CD4-positive, alpha-beta T cell treated with Interleukin-15 for 1 hour (primary cell): Measurements from ENCODE around the gene SLC23A1.

Experiments used
- DNase-seq: peaks from one replicate; pipeline ENCODE4 v3.0.0-alpha.2; 2020

SLC23A1 gene

DNA sequence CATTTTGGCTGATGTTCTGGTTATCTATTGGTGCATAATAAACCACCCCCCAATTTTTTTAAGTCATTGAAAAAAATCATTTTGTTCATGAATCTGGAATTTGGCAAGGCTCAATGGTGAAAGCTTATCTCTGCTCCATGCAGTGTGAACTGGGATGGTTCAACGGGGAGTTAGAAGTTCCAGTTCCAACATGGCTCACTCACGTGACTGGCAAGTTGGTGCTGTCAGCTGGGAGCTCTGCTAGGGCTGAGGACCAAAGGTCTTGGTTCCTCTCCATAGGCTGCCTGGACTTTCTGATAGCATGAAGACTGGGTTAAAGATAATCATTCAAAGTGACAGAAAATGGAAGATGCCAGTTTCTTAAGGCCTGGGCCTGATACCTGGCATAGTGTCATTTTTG lies 23.9 kb upstream of the SLC23A1 start:
- DNase-seq: no peak

DNA sequence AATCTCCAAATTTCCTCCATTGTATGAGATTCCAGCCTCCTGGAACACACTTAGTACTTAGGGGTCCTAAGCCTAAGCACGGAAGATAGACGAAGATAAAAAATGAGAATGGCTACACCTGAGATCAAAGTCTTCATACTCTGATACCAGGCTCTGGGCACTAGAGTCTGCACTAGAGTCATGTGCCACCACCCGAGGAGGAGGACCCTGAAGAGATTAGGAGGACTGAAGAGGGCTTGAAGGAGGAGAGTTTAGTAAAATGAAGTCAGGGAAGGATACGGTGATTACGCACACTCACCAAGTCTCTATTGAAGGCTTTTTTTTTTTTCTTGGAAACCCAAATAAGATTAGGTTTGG lies 21.4 kb upstream of the SLC23A1 start:
- no peak for DNase-seq

DNA sequence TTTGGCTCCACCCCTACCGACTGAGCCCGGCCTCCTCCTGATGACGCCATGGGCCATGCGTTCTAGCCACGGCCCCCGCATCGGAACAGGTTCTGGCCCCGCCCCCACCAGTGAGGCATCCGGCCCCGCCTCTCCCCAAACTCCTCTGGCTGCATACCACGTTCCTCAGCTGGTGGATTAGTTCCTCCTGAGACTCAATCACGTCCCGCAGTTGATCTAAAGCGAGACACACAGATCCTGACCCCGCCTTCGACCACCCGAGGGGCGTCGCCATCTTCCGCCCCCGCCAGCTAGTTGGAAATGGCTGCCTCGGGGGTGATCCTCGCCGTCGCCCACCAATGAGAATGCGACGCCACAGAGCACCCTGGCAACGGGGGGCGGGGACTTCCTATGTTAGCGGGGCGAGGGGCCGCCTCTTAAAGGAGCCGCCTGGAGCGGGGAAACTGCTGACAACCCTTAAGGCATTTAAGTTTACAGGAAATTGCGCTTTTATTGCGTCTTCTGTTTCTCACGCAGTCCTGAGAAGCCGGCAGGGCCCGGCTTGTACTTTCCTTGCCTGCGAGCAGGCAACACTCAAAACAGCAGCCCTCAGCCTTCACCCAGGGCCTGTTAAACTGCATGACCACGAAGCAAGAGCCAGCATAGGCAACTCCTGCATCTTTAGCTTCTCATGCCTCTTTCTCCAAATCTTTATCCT lies 20.8 kb upstream of the SLC23A1 start, which contains the start of gene SPATA24:
Gene SPATA24, minus strand, starts transcription at position 303 of the 697 bp plus-strand sequence. Its CDS starts 29 bp downstream, at position 274.
- DNase-seq: peak; percentile 98

DNA sequence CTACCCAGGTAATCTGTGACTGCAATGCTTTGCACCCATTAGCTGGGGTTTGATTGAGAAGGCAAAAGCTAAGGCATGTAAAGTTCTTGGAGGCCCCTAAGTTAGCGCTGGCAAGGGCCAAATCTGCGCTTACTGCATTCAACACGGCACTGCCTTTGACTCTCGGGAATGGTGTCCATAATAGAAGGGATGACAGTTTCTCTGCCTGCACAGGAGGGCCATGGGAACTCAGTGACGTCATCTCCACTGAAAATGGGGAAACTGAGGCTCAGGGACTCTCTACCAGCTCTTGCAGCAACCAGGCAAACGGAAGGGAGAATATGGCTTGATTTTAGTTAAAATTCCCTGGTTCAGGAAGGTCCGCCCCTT lies 20.3 kb upstream of the SLC23A1 start:
- no peak for DNase-seq

DNA sequence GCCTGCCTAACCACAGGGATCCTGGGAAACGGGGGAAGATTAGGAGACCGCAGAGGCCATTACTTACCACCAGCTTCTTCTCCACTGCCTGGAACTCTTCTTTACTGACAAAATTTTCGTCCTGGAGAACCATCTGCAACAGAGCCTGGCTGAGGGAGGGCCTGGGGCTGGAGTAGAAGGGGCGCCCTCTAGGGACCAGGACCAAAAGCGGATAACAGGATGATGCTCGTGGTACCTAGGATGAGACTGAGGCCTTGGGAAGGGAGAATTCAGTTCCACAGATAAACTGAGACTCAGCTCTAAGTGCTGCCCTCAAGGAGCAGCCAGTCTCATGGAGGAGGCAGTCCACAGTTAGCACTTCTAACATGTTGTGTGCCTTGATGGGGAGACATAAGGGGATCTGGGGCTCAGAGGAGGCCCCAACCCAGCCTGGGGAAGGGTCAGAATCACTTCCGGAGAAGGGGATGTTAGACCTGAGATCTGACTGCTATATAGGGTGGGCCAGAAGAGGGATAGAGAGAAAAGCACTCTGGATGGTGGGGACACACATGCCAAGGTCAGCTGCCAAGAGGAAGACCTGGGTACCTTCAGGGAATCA lies 19.6 kb upstream of the SLC23A1 start:
- no peak for DNase-seq

DNA sequence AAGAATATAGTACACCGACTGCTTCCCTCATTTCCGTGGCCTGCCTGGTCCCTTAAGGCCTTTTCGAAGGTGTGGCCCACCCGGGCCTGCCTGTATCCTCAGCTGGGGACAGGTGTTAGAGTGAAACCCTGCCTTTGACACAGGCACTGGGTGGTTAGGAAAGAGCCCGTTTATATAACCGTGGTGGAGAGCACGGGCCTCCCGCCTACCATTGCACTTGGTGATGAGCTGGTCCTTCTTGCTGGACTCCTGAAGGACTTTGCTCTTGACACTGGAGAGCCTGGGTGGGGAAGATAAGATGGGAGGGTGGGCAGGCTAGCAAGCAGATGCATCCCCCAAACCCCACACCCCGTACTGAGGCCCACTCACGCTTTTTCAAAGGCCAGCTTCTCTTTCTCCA lies 18.4 kb upstream of the SLC23A1 start:
- no peak for DNase-seq

DNA sequence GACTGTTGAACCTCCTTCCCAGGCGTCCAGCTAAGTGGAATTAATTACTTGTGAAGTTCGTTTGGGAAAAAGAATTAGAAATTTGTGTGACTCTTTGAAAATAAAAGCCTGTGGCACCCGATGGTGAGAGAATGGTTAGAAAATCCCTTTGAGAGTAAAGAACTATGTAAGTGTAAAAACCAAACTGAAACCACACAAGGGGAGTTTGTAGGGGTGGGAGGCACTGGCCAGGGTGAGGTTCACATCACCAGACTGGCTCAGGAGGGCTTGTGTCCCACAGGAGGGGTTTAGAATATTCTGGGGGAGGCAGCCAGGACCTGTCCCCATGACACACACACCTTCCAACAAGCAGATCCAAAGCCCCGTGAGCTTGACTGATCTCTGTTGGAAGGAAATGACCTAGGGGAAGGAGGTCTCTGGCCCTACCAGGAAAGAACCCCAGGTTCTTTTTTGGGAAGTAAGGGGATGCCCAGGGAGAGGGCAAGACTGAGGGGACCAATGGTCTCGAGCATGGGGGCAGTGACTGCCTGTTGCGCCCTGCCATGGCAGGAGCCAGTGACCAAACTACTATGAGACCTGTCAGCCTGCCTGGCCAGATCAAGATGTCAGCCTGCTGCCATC lies 16.5 kb upstream of the SLC23A1 start:
- no peak for DNase-seq

DNA sequence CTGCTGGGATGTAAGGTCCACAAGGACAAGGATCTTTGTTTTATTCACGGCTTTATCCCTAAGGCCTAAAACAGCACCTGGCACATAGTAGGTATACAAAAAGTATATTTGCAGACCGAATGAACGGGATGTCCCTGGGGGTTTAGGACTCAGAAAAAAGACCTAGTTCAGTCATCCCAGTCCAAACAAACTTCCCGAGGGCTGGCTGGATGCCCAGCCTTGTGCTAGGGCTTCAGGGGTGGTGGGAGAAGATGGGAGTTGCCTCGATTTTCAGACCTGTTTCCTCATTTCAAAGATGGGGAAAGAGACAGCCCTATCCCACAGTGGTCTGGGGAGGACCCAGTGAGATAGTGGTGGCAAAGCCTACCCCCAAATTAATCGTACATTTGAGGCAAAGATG lies 14.8 kb upstream of the SLC23A1 start:
- no peak for DNase-seq

DNA sequence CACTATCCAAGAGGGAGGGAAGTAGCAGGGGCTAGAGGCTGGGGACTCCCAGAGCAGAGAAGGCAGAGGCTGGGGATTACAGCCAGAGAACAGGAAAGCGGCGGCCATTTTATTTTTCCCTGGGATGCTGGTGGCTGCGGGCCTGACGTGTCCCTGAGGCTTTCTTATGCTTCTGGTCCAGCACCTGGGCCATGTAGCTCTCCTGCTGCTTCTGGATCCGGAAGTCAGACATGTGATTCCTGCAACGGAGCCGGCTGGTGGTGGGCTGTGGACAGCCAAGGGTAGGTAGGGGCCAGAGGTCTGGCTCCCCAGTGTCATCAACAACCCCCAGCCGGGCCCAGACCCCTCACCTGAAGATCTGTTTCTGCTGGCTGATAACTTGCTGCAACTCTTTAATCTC lies 13.6 kb upstream of the SLC23A1 start:
- no peak for DNase-seq

DNA sequence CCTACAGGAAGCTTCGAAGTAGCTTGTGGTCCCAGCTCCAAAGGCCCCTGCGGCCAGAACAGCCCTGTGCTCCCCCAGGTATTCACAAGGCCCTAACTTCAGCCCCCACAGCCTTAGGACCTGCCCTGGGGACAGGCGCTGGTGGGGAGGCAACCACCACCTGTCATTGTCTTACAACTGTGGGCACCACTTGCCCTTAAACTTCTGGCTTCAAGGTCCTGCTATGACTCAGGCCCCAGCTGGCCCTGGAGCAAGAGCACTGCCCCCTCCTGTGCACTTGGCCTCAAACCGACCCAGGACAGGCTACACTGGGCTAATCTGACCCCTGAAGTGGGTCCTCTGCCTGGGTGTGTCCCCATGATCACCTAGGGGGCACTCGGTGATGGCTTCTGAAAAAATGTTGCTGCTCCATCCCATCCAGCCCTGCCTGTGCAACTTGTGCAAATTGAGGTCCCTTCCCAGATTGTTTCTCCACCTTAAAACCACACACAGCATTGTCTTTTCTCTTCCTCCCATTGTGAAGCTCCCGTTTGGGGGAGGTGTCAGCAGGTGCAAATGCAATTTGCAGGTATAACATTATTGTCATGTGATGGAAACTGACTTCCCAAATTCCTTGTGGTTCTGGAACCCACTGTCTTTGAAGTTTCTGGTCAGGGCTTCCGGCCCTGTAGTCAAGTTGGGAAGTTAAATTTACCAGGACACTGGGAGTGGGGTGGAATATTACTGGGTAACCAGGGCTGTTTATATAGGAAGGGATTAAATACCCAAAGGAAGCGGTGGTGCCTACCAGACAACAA lies 12.9 kb upstream of the SLC23A1 start:
- DNase-seq: no peak

DNA sequence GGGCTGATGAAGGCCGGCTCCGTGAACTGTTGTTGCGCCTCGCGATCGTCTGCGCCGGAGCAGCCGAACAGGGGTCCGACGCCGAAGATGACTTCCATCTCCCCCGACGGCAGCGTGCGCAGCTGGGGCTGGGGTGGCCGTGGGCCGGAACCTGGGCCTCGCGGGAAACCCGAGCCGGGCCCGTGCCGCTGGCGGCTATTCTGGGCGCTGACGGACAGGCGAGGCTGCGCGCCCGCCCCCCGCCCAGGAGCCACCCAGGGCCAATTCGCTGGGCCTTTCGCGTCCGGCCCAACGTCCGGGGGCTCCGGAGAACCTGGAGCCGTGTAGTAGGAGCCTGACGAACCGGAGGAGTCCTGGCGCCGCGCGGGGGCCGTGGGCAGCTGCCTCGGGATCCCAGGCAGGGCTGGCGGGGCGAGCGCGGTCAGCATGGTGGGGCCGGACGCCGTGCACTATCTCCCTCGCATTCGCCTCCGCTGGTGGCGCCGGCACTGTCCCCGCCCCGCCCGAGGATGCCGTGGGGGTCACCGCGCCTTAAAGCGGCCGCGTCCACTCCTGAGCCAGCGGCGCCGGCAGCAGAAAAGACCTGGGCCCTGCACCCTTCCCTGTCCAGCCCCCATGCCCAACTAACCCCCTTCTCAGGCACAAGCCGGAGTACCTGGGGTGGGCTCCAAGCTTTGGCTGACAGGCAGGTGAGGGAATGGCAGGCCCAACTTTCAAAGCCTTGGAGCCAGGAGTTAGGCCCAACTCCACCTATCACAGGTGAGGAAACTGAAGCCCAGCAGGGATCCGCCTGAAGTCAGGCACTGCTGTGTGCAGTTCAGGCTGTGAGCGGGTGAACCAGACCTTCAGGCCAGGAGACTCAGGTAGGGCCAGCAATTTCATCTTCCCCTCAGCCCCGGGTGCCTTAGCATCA lies 11.8 kb upstream of the SLC23A1 start, which contains the start of gene PROB1:
Gene PROB1, minus strand, starts transcription at position 451 of the 913 bp plus-strand sequence. Its CDS starts 23 bp downstream, at position 428.
- DNase-seq: no peak

DNA sequence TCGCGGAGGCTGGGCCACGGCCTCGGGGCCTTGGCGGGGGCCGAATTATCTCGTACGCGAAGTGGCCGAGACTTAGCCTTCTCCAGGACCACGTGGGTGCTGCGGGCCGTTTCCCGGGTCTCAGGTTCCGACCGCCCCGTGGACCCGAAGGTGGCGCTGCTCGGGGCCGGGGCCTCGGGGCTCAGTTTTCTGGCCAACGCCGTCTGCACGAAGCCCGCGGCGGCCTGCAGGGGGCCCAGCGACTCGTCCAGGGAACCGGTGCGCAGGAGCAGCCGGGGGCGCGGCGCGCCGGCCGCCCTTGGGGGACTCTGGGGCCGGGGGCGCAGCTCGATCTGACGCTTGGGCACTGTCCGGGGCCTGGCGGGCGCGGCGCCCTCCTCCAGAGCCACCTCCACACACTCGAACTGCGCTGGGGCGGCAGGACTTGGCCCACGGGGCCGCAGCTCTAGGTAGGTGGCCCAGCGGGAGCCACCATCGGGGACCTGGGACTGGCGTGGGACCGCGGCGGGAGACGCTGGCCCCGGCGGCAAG lies 11.1 kb upstream of the SLC23A1 start:
- DNase-seq: peak; percentile 53

DNA sequence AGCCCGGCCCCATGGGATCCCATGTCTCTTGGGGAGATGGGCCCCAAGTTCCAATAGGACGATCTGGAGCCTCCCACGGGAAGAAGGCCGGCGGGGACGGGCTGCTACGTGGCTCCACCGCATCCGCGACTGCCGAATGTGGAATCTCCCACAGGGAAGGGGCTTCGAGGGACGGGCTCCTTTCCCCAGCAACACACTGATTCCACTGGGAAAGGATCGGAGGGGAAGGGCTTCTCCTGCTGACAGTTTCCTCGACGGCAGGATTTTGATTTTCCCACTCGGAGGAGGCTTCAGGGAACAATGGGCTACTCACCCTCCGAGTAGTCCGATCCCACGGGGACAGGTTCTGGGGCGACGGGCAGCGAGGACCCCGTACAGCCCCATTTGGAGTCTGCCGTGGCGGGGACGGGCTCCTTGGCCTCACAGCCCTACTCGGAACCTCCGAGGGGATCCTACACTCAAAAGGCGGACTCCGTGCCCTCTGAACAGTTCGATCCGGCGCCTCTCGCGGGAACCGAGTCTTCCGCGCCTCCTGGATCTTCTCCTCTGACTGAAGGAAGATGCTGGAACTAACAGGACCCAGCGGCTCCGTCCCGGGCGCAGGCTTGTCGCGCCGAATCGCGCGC lies 10.5 kb upstream of the SLC23A1 start:
- no peak for DNase-seq

DNA sequence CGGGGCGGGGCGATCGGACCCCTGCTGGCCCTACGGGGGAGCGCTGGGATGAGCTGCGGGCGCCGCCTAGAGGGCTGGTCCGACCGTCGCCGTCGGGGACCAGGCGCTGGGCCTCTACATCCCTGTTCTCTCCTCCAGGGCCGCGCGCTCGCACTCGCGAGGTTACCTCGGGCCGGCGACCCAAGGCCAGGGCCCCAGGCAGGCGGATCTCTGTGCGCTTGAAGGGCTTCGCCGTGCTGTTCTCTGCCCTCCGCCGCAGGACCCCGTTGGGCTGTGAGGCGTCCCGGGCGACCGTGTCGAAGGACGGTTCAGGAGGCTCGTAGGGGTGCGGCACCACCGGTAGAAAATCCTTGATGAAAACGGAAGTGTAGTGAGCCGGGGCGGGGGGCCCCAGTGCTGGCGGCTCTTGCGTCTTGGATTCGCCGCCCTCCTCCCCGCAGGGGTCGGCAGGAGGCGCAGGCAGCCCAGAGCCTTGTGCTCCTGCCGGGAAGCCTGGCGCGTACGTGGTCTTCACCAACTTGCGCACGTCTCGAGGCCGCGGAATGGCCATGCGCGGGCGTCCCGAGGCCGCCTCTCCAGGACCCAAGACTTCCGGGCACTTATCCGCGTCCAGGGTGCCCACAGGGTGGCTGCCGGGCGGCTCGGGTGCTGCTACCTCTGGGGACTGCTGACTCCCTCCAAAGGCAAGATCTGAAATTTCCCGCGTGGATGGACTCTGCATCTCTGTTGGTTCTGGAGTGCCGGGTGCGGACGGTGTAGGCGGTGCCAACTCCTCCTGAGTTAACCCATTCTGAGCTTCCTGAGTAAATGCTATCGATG lies 9.8 kb upstream of the SLC23A1 start:
- DNase-seq: peak; percentile 81

DNA sequence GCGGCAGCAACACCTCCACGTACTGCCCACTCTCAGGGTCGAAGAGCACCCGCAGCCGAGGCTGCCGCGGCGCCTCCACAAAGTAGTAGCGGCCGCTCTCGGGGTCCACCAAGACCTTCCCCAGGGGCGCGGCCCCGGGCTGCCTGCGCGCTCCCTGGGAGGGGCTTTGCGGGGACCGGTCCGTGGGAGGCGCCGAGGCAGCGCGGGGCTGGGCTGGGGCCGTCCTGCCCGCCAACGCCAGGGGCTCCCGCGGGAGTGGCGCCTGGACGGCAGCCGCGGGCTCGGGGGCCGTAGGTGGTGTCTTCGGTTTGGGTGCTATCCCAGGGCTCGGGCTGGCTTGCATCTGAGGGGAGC lies 9.2 kb upstream of the SLC23A1 start:
- no peak for DNase-seq

DNA sequence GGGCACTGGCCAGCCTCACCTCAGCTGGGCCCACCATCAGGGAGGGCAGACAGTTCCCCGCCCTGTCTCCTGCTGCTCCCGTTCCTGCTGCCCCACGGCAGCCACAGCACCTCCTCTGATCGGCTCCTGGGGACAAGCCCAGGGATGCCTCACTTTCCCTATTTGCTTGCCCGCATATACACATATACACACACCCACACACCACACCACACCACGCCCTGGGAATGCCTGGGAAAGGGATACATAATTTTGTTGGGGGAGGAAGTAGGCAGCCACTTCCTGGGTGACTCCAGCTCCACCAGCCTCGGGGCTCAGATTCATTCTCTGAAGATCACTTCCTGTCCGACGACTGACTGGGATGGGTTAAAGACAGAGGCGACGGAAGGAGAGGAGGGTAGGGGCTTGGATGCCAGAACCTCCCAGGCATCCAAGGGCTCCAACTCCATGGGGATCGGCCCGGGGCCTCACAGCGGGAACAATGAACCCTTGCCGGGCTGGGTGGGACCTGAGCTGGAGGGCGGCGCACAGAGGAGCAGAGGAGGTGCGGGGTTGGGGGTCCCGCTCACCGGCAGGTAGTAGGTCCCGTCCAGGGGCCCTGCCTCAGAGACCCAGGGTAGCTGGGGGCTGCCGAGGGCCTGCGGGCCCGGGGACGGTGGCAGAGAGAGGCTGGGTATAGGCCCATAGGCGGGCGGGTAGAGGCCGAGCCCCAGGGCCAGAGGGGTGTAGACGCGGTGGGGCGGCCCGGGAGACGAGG lies 8.7 kb upstream of the SLC23A1 start:
- no peak for DNase-seq

DNA sequence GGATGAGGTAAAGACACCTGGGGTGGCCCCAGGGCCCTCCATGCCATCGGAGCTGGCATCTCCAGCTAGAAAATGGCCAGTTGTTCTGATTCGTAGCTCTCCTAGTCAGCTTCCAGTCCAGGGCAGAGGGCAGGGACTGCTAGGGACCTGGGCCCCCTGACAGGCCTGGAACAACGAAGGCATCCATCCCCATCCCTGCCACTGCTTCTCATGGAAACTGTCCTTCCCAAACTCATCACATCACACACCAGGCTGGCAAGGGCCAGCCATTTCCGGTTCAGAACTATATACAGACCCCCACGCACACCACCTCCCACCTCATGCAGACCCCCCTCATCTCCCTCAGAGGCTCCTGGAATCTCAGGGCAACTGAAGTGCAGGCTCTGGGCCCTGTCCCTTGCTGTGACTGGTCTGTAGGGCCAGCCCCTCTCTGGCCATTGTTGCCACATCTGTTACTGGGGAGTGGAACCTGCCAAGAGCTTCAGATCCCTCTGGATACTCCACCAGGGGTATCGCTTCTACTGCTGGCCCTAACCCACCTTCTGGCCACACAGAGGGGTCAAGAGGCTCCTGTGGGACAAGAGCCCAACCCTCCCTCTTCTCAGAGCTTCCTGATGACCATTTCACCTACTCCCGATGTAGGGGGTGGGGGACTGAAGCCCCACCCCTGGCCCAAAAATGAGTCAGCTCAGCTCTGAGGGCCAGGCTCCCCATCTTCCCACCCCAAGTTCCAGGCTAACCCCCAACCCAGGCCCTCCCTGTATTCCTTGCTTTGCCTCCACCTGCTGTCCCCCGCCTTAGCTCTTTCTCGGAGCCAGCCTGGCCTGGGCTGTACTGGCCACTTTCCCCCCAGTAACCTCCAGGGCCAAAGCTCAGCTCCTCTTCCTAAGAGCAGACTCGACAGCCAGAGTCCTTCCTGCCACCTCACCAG lies 7.8 kb upstream of the SLC23A1 start:
- DNase-seq: no peak

DNA sequence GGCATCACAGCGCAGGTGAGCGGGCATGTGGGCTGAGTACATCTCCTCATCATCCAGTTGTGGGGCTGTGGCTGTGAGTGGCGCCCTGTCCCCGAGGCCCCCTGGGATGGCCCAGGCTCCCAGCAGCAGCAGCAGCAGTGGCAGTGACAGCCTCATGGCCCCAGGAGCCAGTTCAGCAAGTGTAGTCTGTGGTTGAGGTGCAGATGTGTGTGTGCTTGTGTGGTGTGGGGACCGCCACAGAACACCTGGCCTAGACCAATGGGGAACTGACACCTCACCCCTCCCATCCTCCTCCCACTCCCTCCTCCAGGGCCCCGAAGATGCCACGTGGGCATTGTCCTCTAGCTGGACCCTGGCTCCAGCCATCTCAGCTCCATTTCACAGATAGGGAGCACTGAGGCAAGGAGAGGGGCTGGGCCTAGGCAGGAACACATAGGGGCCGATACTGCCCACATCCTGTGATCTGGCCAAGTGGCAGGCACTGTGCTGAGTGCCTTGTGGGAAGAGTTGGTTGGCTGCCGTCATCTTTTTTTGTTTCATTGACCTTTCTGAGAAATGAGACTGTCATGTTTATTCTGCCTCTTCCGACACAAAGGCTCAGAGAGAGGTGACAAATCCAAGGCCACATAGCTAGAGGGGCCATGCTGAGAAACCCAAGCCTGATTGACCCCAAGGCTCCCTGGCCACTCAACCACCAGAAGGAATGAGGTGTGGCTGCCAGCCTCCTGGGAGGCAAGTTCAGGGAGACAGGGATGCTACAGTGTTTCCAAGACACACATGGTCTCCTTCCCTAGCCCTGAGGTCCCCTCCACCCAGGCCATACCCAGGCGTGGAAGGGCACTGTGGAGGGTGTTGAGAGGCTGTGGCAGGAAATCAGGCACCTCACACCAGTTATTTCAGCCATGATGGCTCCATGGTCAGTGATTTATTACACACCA lies 6.9 kb upstream of the SLC23A1 start, which contains the start of gene MZB1:
Gene MZB1, minus strand, starts transcription at position 213 of the 938 bp plus-strand sequence. Its CDS starts 57 bp downstream, at position 156.
- peak; percentile 86 for DNase-seq
